Skeletal muscle tissue (tissue), 4 donors: Measurements from ENCODE around the gene SLC35A1. TPM values are rescaled to one million over a fixed set of nuclear protein-coding genes. Genes with fewer than 3 reads are reported as not detected.
"Not testable (repeated sequence)": the region's sequence is repeated elsewhere in the genome, so short reads cannot be mapped to it uniquely, and the experiment has no call there.

Experiments
- H3K27ac ChIP-seq: one replicate; pipeline ENCODE4 v1.7.0; 2013; ENCODE audit warnings: mild to moderate bottlenecking, low read depth, low read length, inconsistent platforms
- H3K27me3 ChIP-seq, 3 donors: one replicate each; pipeline ENCODE4 v1.7.0; 2013; ENCODE audit warnings: low read length in 3 of 3; ENCODE audit not compliant: control insufficient read depth in 3 of 3, insufficient read depth in 3 of 3
- H3K36me3 ChIP-seq, 3 donors: one replicate each; pipeline ENCODE4 v1.7.0; 2013; ENCODE audit warnings: low read length in 3 of 3; ENCODE audit not compliant: control insufficient read depth in 3 of 3, insufficient read depth in 3 of 3
- H3K4me1 ChIP-seq, 3 donors: one replicate each; pipeline ENCODE4 v1.7.0; 2013; ENCODE audit warnings: low read length in 3 of 3, mild to moderate bottlenecking in 3 of 3; ENCODE audit not compliant: control insufficient read depth in 3 of 3, insufficient read depth in 3 of 3
- H3K4me3 ChIP-seq, 3 donors: one replicate each; pipeline ENCODE4 v1.7.0; 2013; ENCODE audit warnings: low read length in 3 of 3
- H3K9ac ChIP-seq, 3 donors: one replicate each; pipeline ENCODE4 v1.7.0; 2013; ENCODE audit warnings: low read length in 3 of 3, mild to moderate bottlenecking in 3 of 3, moderate library complexity in 2 of 3, low read depth in 1 of 3
- H3K9me3 ChIP-seq, 3 donors: one replicate each; pipeline ENCODE4 v1.7.0; 2013; ENCODE audit warnings: low read length in 3 of 3; ENCODE audit not compliant: control insufficient read depth in 3 of 3
- total RNA-seq: library from RNA; depleted of rRNA; stranded (reverse); fragments of >200 nt; gene quantifications from one replicate; pipeline ENCODE4 v1.2.3, GENCODE V29; 2014
- donor health status: Osteomylitis.

Gene SLC35A1
- total RNA-seq, 1 donor from 2014 or later = 12.5 TPM

GRCh38 chr6:87482366-87482765 is 9.6 kb downstream of the SLC35A1 start:
- Histone ChIP-seq H3K27me3 (no peaks in the 10 kb centered on the region), H3K9me3 (no peaks in the 10 kb centered on the region), H3K4me1 (no peaks in the 10 kb centered on the region), H3K4me3 (no peak overlapping the region), H3K9ac (no peak overlapping the region), H3K36me3 (peaks cover 0 to 10% (median 4%) of the 10 kb centered on the region in 3 donors), H3K27ac (no peak overlapping the region)

- no peaks in the 10 kb centered on the region for H3K9me3 ChIP-seq
- H3K36me3 ChIP-seq = peaks cover 0 to 2% (median 0%) of the 10 kb centered on the region in 3 donors
- no peaks in the 10 kb centered on the region for H3K27me3 ChIP-seq
- H3K4me3 ChIP-seq = no peak overlapping the region
- H3K9ac ChIP-seq = no peak overlapping the region
- H3K27ac ChIP-seq = no peak overlapping the region
- no peaks in the 10 kb centered on the region for H3K4me1 ChIP-seq
Measured at GRCh38 chr6:87483929-87484328, 11.2 kb downstream of the SLC35A1 start.

- Histone ChIP-seq H3K9me3 (no peaks in the 10 kb centered on the region), H3K36me3 (peaks cover 0 to 2% (median 0%) of the 10 kb centered on the region in 3 donors), H3K4me1 (no peaks in the 10 kb centered on the region), H3K27me3 (no peaks in the 10 kb centered on the region), H3K4me3 (no peak overlapping the region), H3K9ac (no peak overlapping the region), H3K27ac (no peak overlapping the region)
Measured at GRCh38 chr6:87484491-87484890, 11.7 kb downstream of the SLC35A1 start.

GRCh38 chr6:87487555-87487954 is 14.8 kb downstream of the SLC35A1 start:
- Histone ChIP-seq H3K9me3 (no peaks in the 10 kb centered on the region), H3K9ac (no peak overlapping the region), H3K27ac (no peak overlapping the region), H3K36me3 (peaks cover 0 to 3% (median 2%) of the 10 kb centered on the region in 3 donors), H3K4me3 (no peak overlapping the region), H3K4me1 (no peaks in the 10 kb centered on the region), H3K27me3 (no peaks in the 10 kb centered on the region)

DNA sequence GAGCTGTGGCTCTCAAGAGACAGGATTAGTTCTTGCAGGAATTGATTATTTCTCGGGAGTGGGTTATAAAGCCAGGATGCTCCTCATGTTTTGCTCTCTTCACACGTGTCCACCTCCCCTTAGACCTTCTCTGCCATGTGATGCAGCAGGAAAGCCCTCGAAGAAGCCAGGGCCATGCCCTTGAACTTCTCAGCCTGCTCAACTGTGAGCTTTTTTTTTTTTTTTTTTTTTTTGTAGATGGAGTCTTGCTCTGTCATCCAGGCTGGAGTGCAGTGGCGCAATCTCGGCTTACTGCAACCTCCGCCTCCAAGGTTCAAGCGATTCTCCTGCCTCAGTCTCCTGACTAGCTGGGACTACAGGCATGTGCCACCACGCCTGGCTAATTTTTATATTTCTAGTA is 16.6 kb downstream of the SLC35A1 start:
- not testable (repeated sequence) for H3K36me3 ChIP-seq, H3K27ac ChIP-seq, H3K9ac ChIP-seq, H3K9me3 ChIP-seq, H3K4me1 ChIP-seq, H3K4me3 ChIP-seq, H3K27me3 ChIP-seq

DNA sequence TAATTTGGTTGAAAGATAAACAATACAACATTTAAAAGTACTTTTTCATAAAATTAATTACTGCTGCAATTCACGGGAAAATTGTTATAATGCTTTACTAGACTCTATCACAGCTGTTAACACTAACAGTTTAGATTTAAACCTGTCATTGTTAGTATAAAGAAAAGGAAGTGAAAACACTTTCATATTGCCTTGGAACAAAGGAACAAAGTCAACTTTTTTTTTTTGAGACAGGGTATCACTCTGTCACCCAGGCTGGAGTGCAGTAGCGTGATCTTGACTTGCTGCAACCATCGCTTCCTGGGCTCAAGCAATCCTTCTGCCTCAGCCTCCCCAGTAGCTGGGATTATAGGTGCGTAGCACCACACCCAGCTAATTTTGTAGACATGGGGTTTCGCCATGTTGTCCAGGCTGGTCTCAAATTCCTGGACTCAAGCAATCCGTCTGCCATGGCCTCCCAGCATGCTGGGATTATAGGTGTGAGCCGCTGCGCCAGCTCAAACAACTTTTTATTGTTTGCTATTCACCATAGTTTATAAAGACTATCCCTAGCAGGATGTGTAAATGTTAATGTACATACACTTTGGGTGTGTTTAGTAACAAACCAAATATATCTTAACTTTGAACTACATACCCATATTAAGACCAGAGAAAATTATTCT is 22.1 kb downstream of the SLC35A1 start:
- no peak overlapping the region for H3K4me3 ChIP-seq
- no peak overlapping the region for H3K27ac ChIP-seq

DNA sequence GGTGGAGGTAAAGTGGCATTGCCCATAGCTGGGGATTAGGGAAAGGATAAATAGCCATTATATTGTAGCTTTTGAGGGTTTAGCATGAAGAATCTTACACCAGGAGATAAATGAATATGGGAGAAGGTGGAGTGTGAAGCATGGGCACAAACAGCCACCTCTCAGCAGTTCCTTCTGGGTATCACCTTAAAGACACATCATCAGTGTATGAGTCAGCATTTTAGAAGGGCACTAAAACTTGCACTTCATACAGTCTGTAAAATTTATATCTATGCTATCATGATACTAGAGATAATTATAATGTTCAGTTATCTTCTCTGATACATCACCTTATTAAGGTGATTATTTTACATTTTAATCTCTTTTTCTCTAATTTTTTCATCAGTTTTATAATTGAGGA is 25.3 kb downstream of the SLC35A1 start:
- H3K9ac ChIP-seq = no peak overlapping the region
- peaks cover 0 to 23% (median 20%) of the 10 kb centered on the region in 3 donors for H3K36me3 ChIP-seq
- no peaks in the 10 kb centered on the region for H3K4me1 ChIP-seq
- no peak overlapping the region for H3K27ac ChIP-seq
- H3K27me3 ChIP-seq = no peaks in the 10 kb centered on the region
- H3K4me3 ChIP-seq = no peak overlapping the region
- no peaks in the 10 kb centered on the region for H3K9me3 ChIP-seq

More for the DNA sequence above, 22.1 kb downstream of the SLC35A1 start:
- Histone ChIP-seq H3K36me3 (peaks cover 2 to 8% (median 6%) of the 10 kb centered on the region in 3 donors), H3K9ac (no peak overlapping the region), H3K4me1 (no peaks in the 10 kb centered on the region), H3K27me3 (no peaks in the 10 kb centered on the region), H3K9me3 (no peaks in the 10 kb centered on the region)

- no peaks in the 10 kb centered on the region for H3K9me3 ChIP-seq
- peaks cover 2 to 24% (median 24%) of the 10 kb centered on the region in 3 donors for H3K36me3 ChIP-seq
- H3K27ac ChIP-seq = no peak overlapping the region
- no peak overlapping the region for H3K9ac ChIP-seq
- no peaks in the 10 kb centered on the region for H3K27me3 ChIP-seq
- H3K4me3 ChIP-seq = no peak overlapping the region
- H3K4me1 ChIP-seq = no peaks in the 10 kb centered on the region
Measured at GRCh38 chr6:87501809-87502572, 29.2 kb downstream of the SLC35A1 start.

DNA sequence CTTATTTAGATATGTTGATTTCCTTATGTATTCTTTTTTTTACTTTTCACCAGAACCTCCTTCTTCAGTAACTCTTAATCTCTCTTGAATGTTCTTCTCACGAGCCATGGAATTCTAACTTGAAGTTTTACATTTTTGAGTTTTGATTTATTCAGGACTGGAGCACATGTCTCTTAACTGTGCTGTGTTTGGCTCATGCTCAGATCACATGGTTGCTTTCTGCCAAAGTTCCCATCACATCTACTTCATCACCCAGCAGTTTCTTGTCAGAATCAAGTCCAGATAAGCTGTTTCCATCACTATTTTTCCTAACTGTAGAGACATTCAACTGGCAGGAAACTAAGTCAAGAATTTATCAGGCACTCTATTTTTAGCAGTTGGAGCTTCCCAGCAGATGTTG is 31.7 kb downstream of the SLC35A1 start:
- no peaks in the 10 kb centered on the region for H3K4me1 ChIP-seq
- H3K27me3 ChIP-seq = no peaks in the 10 kb centered on the region
- no peak overlapping the region for H3K4me3 ChIP-seq
- H3K27ac ChIP-seq = no peak overlapping the region
- peaks cover 5 to 31% (median 29%) of the 10 kb centered on the region in 3 donors for H3K36me3 ChIP-seq
- H3K9ac ChIP-seq = no peak overlapping the region
- H3K9me3 ChIP-seq = no peaks in the 10 kb centered on the region

DNA sequence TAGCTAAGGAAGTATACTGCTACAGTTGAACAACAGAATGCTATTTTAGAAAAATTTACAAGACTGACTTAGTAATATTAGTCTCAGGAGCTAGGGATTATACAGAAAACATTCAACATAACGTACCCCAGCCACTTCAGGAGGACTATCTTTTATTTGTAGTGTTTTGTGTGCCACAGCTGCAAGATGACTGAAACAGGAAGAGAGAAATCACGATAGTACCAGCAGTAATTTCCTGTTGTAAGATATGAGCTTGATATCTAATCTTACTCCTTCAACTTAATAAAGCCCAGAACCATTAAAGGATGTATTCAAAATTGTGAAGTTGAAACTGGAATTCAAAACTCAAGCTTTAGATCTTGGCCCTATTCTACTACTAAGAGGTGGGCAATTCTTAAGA is 42.1 kb downstream of the SLC35A1 start:
- no peaks in the 10 kb centered on the region for H3K9me3 ChIP-seq
- H3K27ac ChIP-seq = no peak overlapping the region
- no peak overlapping the region for H3K4me3 ChIP-seq
- no peaks in the 10 kb centered on the region for H3K27me3 ChIP-seq
- peaks cover 26 to 55% (median 54%) of the 10 kb centered on the region in 3 donors for H3K36me3 ChIP-seq
- no peak overlapping the region for H3K9ac ChIP-seq
- H3K4me1 ChIP-seq = no peaks in the 10 kb centered on the region
